Head of caudate nucleus (tissue), 42 donors: ENCODE data around the gene CDH4.

Experiments
- DNase-seq, 42 donors: peaks; one replicate each; pipeline versions ENCODE4 v3.0.0 to v3.0.0-alpha.2; 2020 to 2021; ENCODE audit warnings: mixed read lengths in 7 of 42
- intact Hi-C: fragments of 100-400 bp; cut with DNase I; formaldehyde crosslinking; loops from one replicate; pipeline ENCODE4 v1.15.0; 2022

CDH4 gene

DNA sequence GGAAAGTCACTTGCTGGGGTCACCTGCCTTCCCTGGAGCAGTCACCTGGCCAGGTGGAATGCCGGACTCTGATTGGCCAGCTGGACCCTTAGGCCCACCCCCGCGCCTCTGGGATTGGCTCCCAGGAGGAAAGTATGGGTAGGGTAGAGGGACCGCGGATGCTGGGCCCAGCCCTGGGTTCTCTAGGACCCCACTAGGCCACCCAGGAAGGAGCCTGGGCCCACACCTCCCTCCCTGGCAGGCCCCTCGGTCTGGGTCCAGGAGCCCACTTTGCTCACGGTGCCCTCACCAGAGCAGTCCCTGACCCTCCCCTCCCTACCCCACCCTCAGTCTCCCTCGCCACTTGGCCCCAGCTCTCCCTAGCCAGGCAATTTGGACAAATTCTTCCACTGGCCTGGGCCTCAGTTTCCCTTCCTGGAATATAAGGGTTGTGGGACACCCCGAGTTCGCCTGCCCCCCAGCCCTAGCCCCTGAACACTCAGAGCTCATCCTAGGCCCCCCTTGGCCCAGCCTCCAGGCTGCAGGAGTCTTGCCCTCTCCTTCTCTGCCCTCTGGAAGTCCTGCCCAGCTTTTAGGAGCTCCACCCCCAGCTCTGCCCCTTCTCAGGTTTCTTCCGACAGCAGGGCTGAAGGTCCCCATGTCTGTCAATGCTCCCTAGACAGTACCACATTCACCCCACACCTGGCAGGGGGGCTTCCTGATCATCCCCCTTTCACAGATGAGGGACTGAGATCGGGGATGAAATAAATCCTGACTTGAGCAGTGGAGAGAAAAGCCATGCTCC, 514.0 kb downstream of the CDH4 start:
- peak in 10 of 42 donors; percentile 1 to 28 (median 10) for DNase-seq
- intact Hi-C loops = no loop called here

DNA sequence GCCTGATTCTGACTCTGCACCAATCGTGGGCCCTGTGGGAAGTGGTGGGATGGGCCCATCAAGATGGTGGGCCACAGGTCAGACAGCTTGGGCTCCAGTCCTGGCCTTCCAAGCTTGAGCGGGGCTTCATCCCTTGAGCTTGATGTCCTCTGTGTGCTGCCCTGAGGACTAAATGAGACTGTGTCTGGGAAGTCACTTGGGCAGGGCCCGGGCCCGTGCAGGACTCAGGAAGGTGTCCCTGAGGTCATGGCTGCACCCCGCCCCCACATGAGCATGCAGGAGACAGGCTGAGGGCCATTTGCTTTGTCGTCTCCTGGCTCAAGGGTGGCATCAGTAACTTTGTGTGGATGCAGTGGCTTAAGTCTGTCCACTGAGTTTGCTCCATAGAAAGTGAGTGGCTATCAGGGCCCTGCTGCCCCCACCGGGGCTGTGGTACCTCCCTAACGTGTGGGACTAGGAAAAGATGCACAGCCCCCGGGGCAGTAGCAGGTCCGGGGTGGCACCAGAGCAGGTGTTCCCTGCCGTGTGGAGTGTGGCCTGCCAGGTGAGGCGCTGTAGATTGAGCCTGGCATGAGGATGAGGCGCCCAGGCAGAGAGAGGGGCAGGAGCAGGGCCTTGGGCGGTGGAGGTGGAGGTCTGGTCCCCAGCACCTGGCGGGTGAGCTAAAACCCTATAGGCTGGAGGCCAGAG, 515.0 kb downstream of the CDH4 start:
- intact Hi-C loops = no loop called here

DNA sequence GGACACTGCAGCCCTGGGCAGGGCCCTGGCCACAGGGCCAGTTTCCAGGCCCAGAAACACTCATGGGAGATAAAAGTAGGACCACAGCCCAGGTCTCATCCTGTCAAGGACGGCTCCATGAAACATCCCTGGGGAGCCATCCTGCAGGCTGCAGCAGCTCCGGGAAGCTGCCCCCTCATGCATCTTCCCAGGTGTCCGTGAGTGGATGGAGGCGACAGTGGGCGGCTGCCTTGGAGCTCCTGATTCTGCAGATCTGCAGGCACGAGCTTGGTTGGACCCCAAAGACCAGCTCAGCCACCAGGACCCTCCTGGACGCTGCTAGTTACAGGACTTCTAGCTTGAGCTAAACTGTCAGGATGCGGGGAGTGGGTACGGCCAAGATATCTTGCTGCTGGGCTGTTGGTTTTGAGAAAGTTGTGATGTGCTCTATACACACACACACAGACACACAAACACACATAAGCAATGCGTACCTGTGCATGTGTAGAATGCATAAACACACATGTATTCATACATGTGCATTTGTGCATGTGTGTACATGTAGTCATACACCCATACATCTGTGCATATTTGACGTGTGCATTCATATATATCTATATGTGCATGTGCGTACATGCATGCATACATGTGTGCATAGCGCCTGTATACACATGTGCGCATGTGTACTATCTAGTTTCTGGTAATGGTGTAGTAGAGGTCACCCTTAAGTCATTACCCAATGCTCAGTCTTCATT, 515.9 kb downstream of the CDH4 start:
- DNase-seq = peak in 7 of 42 donors; percentile 4 to 29 (median 14)
- intact Hi-C loops = no loop called here

More for the DNA sequence above, 515.0 kb downstream of the CDH4 start:
- DNase-seq = peak in 10 of 42 donors; percentile 6 to 34 (median 11)

DNA sequence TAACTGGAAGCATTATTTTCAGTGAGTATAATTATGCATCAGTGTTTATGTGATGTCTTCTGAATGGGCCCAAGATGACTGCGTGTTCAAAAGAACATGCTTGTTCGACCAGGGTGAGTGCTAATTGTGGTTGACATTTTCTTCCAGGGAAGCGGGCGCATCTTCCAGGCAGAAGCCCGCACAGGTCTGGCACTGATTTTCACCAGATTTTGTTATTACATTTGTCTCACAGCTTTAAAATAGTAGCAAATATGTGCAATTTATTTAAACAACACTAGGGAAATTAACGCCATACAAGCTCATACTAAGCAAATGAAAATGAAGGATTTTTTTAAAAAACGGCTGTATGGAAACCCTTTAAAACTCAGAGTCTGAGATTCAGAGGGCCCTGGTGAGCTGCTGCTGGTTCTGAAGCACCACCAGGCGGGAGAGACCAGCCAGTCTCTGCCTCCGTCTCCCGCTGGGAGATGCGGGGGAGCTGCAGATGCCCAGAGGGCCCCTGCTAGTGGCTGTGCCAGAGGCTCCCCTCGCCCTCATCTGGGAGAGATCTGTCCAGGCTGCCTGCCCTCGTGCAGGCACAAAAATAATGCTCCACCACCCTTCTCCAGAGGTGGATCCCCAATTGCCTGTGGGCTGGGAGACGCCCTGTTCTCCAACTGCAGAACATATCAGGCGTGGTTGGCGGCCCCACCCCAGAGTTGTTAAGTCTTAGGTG, 516.7 kb downstream of the CDH4 start:
- intact Hi-C loops = no loop called here
- peak in 10 of 42 donors; percentile 4 to 31 (median 16) for DNase-seq

DNA sequence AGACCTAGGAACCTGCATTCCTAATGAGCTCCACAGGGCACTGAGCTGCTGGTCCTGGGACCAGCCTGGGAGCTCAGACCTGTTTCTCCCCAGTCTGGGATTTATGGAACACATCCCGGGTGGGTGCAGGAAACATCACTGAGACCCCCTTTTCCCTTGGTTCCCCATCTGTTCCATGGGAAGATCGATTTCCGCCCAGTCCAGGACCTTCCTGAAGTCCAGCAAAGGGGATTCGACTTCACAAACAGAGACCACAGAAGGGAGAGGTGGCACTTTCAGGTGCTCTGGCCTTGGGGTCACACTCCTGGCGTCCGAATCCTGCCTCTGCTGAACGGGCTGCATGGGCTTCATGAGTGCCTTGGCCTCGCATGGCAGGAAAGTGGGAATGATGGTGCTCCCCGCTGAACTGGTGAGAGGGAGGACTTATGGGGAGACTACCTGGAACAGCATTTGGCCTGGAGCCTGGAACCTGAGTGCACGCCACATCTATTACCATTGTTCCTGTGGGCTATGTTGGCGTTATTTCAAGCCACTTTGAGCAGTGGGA, 517.3 kb downstream of the CDH4 start:
- intact Hi-C loops = no loop called here

DNA sequence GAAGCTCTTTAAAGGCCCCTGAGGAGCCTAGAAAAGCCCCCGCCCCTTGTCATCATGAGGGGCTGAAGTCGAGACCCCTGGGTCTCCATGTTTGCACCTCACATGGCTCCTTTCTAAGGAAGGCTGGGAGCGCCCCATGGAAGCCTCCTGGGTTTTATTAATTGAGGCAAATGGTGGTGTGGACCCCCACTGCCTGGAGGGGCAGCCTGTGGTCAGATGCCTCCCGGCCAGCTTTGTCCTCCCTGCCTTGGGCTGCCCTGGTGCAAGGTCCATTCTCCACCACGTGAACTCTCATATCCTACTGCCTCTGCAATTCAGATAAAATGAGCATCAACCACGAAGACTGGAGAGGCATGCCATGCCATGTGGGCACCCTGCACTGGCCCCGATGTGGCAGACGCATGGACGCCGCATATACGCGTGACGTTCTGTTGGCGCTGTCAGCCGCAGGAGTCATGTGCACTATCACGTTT, 518.1 kb downstream of the CDH4 start:
- peak in 11 of 42 donors; percentile 2 to 30 (median 13) for DNase-seq
- intact Hi-C loops = no loop called here

More for the DNA sequence above, 517.3 kb downstream of the CDH4 start:
- DNase-seq = peak in 9 of 42 donors; percentile 4 to 28 (median 8)

DNA sequence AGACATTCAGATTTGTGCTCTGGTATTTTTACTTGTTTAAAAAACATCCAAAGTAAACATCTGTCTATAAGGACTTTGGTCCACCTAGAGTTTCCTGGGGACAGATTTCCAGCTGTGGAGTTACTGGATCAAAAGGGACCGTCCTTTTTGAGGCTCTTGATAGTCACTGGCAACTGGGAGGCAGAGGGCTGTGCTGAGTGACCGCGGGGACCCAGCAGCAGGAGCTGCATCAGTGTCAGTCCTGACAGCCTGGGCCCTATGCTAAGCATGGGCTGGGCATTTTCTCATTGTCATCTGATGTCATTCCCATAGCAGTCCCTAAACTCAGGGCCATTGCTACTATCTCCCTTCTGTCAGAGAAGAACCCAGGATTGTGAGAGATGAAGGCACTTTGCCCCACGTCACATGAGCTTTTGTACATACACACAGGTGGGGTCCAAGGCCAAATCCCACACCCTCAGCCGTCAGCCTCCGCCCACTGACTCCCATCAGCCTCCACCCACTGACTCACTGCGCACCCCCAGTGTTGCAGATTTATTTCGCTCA, 519.8 kb downstream of the CDH4 start:
- intact Hi-C loops = no loop called here
- peak in 10 of 42 donors; percentile 10 to 41 (median 19) for DNase-seq

DNA sequence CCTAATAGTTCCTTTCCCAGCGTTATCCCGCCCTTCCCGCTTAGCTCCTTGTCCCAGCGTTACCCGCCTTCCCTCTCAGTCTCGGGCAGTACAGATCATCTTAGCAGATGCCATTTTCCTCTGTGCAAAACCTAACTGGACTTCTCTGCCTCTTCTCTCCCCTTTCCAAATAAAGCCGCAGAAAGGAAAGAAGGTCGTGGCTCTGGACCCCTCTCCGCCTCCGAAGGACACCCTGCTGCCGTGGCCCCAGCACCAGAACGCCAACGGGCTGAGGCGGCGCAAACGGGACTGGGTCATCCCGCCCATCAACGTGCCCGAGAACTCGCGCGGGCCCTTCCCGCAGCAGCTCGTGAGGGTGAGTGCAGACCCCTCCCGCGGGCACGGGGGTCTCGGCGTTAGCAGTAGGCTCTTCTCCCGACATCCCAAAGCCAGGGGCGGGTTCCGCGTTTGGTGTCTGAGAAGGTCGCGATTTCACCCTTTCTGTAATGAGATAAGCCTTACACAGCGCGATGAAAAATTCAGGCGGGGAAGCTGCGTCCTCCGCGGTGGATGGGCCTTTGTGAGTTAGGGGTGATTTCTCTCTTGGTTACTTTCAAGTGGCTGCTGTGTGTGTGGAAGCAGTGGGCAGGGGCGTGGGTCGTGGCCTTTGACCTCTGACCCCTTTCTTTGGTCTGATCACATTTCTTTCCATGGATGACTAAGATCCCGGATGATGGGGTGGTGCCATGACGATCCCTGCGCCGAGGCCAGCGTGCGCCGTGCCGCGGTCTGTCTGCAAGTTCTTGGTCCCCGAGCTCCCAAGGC, 521.0 kb downstream of the CDH4 start:
- DNase-seq = peak in 7 of 42 donors; percentile 8 to 38 (median 12)
- intact Hi-C loops = no loop called here

DNA sequence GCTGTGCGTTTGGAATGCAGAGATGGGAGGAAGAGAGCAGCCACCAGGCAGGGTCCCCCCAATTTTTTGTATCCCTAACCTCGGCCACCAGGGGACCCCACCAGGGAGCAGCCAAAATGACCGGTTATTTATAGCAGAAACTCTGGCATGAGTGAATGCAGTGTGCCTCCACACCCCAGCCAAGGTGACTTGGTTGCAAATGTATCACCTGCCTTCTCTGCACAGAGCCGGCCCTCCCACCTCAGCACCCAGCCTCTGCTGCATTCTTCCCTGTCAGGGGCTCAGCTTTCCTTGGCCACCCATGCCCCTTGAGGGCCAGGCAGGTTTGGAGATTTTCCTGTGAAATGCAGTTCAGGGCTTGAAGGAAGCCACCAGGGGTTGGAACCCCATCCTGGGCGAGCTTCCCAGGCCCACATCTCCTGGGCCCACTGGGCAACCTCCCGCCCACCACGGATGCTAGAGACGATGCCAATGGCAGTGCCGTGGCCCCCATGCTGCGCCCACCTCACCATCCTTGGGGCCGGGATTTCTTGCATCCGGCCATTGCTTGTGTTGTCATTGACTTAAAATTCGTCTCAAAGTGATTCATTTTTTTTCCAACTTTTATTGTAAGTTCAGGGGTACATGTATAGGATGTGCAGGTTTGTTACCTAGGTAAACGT, 522.0 kb downstream of the CDH4 start:
- intact Hi-C loops = no loop called here
- peak in 3 of 42 donors; percentile 9 to 39 (median 10) for DNase-seq

DNA sequence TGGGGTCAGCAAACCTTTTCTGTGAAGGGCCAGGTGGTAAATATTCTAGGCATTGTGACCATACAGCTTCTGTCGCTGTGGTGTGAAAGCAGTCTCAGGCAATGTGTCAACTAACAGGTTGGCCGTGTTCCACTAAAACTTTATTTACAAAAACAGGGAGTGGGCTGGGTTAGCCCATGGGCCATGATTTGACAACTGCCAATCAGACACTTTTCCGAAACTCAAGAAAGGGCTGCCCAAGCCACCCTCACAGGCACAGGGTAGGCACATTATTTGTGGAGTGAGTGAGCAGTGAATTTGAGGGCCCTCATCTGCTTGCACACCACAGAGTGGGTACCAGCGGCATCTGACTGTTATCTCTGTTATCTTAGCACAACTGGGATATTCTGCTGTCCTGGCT, 523.4 kb downstream of the CDH4 start:
- intact Hi-C loops = no loop called here
- no peak for DNase-seq

DNA sequence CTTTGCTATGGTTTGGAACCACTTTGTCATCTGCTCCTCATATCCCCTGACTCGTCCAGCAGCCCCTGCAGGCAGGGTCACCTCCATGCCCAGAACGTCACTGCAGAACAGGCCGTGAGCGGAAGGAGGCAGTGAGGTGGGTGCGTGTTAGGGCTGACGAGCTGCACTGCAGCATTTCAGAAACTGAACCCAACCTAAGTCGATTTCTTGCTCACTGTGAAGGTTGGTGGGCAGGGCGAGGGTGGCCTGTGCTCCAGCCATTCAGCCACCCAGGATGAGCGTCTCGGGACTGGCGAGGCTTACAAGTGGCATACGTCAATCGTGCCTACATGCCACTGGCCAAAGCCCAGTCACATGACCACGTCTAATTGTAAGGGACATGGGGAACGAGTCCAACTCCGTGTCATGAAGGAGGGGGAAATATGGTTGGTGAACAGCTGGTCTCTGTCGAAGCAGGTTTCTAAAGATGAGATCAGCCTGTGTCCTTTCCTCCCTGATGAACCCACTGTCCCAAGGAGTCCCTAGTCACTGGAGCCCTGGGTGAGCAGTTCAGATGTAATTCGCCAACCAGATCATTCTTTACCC, 524.5 kb downstream of the CDH4 start:
- intact Hi-C loops = no loop called here
- no peak for DNase-seq

DNA sequence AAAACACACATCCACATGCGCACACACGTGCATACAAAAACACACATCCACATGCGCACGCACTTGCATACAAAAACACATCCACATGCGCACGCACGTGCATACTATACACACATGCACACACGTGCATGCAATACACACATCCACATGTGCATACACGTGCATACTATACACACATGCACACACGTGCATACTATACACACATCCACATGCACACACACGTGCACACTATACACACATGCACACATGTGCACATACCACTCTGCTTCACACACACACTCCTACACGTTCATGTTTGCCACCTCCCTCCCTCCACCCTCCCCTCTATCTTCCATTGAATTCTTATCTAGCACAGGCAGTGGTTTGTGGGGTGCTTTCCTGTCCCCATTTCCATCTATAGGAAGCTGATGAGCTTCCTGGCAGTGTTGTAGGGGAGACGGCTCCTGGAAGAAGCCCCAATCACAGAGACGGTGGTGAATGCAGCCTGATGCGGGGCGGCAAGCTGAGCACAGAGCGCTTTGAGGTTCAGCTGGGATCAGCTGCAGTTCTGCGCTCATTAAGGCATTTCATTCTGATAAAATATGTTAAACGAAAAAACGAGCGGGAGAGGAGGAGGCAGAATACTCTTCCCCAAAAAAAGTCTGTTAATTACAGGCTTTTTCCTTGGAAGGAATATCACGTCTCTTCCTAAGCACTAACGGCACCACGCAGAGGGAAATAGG, 525.9 kb downstream of the CDH4 start:
- DNase-seq = peak in 12 of 42 donors; percentile 6 to 63 (median 41)
- intact Hi-C loops = no loop called here

DNA sequence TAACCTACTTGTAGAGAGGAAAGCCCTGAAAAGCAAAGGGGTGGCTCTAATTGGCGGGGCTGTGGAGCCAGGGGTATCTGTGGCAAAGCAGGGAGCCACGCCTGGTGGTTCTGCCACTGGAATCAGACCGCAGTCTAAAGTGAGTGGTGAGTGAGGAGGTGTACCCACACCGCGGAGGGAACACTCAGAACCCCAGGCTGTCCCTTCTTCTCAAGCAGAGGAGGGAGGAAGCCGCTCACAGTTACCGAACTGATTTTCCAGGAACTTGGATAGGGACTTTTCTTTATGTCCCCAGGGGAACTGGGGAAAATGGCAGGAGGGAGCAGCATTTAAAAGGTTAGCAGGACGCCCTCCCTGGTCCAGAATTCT, 526.4 kb downstream of the CDH4 start:
- intact Hi-C loops = no loop called here
- peak in 2 of 42 donors; percentile 25 to 44 for DNase-seq

DNA sequence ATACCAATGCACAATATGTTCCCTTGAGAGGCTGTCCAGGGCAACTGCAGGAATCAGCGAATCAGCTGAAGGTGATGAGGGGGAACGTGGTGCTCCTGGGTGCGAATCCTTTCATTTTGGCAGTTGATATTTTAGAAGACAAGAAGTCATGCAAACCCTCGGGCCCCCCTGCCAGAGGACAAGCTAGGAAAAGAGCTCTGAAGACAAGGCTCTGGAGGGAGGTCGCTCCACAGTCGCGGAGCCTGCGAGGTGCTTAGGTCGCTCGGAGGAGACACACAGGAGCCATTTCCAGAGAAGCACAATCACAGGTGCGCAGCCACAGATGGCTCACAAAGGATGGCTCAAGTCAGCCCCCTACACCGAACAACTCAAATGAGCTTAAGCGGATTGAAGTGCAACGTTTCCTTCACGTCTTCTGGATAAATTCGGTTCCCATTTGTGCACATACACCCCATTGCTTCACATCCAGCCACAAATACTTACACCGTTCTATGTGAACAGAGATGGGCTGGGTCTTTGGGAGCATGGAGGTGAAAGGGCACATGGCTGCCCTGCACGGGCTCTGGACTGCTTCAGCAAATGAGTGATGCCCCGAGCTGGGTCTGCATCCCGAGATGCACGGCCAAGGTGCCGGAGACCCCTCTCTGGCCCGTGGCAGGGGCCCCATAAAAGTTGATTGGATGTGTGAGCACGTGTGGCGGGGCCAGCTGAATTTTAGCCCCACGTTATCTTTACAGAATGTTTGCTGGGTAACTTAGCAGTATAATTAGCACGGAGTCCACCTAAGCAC, 527.3 kb downstream of the CDH4 start:
- intact Hi-C loops = no loop called here
- DNase-seq = no peak

DNA sequence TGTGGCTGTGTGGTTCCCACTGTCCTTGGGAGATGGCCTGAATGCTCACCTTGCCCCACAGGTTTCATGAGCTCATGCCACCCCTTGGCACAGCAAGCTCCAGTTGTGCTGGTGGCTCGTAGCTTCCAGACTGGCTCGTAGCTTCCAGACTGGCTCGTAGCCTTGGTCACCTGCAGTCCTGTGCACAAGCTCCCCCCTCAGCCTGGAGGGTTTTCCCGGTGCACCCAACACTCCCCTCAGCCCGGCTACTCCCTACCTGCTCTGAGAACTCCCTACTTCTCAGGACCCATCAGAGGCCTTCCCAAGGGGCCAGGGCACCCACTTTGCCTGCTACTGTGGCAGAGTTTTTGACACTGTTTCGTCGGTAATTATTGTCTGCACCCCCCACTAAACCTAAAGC, 528.0 kb downstream of the CDH4 start:
- intact Hi-C loops = no loop called here
- DNase-seq = no peak
